Measurements from ENCODE around the gene PCSK4.
A peak's percentile ranks its signal among the peaks of the same experiment; 100 is the strongest.

Gene PCSK4

GRCh38 chr19:1490311-1491113 lies at the start of gene PCSK4 (continued):
- no peak for TF ChIP-seq ZNF514 (tag by site-specific recombination; IDR thresholded peaks at IDR 0.05)
- peak; percentile 99 for TF ChIP-seq ZNF692 (tag by site-specific recombination; IDR thresholded peaks at IDR 0.05)
- TF ChIP-seq ZSCAN23 (tag by site-specific recombination; IDR thresholded peaks at IDR 0.05) = peak; percentile 19; the same call in 1 of the 2 replicates
- no peak for TF ChIP-seq TSHZ1 (tag by site-specific recombination; IDR thresholded peaks at IDR 0.05; ENCODE audit: borderline replicate concordance)
- peak; percentile 89; the same call in 1 of the 2 replicates for TF ChIP-seq ZNF10 (tag by site-specific recombination; IDR thresholded peaks at IDR 0.05)
- peak; percentile 55 for TF ChIP-seq ZXDB (tag by site-specific recombination; IDR thresholded peaks at IDR 0.05)
- no peak for TF ChIP-seq ZNF645 (tag by site-specific recombination; IDR thresholded peaks at IDR 0.05)
- TF ChIP-seq ZBTB11 (tag by site-specific recombination; conservative IDR thresholded peaks at IDR 0.05; ENCODE audit: low read depth) = no peak
- peak; percentile 99 for TF ChIP-seq ZFP69B (tag by site-specific recombination; IDR thresholded peaks at IDR 0.05)
- TF ChIP-seq KLF1 (tag by site-specific recombination; IDR thresholded peaks at IDR 0.05) = peak; percentile 78
- TF ChIP-seq ZNF610 (tag by site-specific recombination; IDR thresholded peaks at IDR 0.05; ENCODE audit: borderline replicate concordance) = 0 out of 2 replicates have a peak, but pooled peaks have one; percentile 43
- TF ChIP-seq ZNF791 (tag by site-specific recombination; IDR thresholded peaks at IDR 0.05) = no peak
- peak; percentile 72; the same call in 1 of the 2 replicates for TF ChIP-seq ZNF324 (tag by site-specific recombination; IDR thresholded peaks at IDR 0.05)
- no peak for TF ChIP-seq ZNF121 (tag by site-specific recombination; IDR thresholded peaks at IDR 0.05)
- 0 out of 2 replicates have a peak, but pooled peaks have one; percentile 23 for TF ChIP-seq INSM2 (tag by site-specific recombination; IDR thresholded peaks at IDR 0.05)
- TF ChIP-seq ZNF530 (tag by site-specific recombination; IDR thresholded peaks at IDR 0.05; ENCODE audit: low read depth) = no peak
- no peak for TF ChIP-seq ELK4 (IDR thresholded peaks at IDR 0.05; ENCODE audit: borderline replicate concordance, low read depth, low read length)
- TF ChIP-seq ZNF341 (tag by site-specific recombination; IDR thresholded peaks at IDR 0.05; ENCODE audit: low read depth) = peak; percentile 45; the same call in 1 of the 2 replicates
- TF ChIP-seq ZNF768 (tag by site-specific recombination; IDR thresholded peaks at IDR 0.05) = no peak
- peak; percentile 66; the same call in 1 of the 2 replicates for TF ChIP-seq ZEB2 (tag by site-specific recombination; IDR thresholded peaks at IDR 0.05)
- no peak for TF ChIP-seq ZNF416 (tag by site-specific recombination; IDR thresholded peaks at IDR 0.05)
- TF ChIP-seq KLF16 (tag by site-specific recombination; IDR thresholded peaks at IDR 0.05) = peak; percentile 84
- TF ChIP-seq ZBTB26 (tag by site-specific recombination; optimal IDR thresholded peaks at IDR 0.05) = peak; percentile 38
- TF ChIP-seq EGR2 (tag by site-specific recombination; IDR thresholded peaks at IDR 0.05; ENCODE audit: low read depth) = peak; percentile 45

Data from HEK293 (cell line).